ENCODE measurements around the gene BTLA.
"Not testable (repeated sequence)": the region's sequence is repeated elsewhere in the genome, so short reads cannot be mapped to it uniquely, and the experiment has no call there.

Gene BTLA

DNA sequence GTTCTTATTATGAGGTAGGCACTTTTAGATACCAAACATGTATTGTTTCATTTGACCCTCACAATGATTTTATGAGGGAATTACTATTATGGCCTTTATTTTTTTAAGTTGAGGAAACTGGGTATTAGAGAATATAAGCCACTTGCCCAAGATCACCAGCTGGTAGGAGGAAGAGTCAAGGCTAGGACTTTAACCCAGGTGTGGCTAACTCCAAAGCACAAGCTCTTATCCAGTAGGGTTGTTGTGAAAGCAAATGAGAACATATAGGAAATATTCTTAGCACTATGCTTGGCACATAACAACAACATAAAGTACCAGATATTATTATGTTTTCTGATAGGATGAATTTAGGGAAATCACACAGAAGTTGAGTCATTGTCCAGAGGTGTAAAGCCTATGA is 7.9 kb downstream of the BTLA start:
- no peak for DNase-seq (ENCODE audit: low read depth in 2 of 2)

DNA sequence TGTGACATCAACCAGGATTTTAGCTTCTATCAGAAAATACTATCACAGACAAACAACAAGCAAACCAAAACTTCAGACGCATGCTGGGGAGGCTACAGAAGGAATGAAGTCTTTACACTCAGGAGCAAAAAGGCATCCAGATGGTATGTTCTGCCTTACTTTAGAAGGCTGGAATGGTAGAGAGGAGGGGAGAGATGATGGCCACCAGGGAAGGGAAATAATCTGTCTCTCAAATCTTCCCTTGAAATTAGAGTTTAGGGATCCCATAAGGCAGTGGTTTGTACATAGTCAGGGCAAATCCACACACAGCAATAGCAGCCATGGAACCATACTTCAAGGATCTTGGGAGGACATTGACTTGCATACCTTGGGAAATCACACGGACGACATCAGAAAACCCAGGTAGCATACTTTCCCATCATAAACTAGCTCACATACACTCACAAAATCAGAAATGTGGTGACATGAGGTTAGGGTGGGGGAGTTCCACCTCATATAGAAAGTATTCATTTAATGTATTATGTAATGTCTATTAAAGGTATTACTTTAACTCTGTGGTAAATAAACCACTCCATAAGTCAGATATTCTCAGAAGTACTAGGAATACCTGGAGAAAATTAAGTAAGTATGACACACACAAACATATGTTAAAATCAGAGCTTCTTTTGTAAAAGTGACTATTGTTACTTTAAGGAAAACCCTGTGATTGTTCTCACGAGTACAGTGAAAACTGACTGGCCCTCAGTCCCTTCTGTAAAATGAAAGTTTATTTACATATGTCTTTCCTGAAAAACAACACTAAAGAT is 9.4 kb downstream of the BTLA start:
- no peak for DNase-seq (ENCODE audit: low read depth in 2 of 2)

DNA sequence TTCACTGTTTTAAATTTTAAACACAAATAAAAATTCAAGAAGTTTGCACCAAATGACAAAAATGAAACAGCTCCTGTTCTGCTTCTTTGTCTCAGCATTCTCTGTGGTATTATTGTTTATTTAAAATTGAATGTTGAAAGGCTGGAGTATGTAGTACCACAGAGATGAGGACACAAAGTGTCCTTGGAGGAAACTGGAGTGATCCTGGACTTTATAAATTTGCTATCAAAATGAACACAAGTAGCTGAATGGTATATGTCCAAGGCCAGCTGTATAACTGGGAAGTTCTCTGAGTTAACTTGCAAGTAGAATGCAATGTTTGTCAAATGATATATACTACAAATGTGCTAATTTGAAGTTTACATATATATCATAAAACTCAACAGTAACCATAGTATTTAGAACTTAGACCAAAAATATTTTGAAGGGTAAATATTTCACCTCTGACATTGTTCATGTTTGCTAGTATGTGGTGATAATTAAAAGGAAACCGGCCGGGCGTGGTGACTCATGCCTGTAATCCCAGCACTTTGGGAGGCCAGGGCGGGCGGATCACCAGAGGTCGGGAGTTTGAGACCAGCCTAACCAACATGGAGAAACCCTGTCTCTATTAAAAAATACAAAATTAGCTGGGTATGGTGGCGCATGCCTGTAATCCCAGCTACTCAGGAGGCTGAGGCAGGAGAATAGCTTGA is 12.3 kb downstream of the BTLA start:
- DNase-seq (ENCODE audit: low read depth in 2 of 2) = no peak

DNA sequence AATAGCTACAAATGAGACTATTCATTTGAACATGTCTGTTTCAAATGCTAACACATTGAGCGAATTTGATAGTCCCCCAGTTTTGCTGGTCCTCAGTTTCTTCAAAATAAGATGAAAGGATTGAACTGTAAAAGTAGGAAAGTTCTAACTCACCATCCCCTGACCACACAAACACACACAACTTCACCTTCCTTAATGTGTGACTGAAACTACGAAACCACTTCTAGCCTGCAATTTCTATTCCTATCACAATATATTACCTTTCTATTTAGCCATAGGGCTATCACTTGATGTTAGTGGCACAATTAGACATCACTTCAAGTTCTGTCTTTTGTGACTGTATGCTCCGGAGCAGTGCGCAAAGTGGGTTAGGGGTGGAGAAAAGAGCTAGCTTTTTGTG is 14.9 kb downstream of the BTLA start:
- no peak for DNase-seq (ENCODE audit: low read depth in 2 of 2)

DNA sequence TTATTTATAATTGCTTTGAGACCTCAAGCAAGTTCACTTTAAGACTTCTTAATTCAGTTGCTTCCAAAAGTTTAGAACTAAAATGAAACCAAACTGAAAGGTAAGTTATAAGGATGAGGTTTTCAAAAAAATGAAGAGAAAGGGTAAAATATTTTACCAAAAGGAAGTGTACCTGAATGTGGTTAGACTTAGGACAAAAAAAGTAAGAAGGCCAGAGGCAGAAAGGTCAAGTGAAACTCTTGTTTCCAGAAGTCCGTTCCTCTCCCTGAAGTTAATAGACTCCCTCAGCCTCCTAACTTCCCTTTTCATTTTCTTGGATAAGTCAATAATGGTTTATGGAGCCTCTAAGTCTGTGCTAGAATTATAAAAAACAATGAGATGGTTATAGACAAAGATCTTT is 16.6 kb downstream of the BTLA start:
- DNase-seq (ENCODE audit: low read depth in 2 of 2) = no peak

GRCh38 chr3:112481302-112481721 is 18.0 kb downstream of the BTLA start:
- no peak for DNase-seq (ENCODE audit: low read depth in 2 of 2)

- no peak for DNase-seq (ENCODE audit: low read depth in 2 of 2)
These were observed 21.4 kb downstream of the BTLA start for GRCh38 chr3:112477891-112478290.

- DNase-seq (ENCODE audit: low read depth in 2 of 2) = no peak
These were observed 22.9 kb downstream of the BTLA start for GRCh38 chr3:112476346-112476745.

DNA sequence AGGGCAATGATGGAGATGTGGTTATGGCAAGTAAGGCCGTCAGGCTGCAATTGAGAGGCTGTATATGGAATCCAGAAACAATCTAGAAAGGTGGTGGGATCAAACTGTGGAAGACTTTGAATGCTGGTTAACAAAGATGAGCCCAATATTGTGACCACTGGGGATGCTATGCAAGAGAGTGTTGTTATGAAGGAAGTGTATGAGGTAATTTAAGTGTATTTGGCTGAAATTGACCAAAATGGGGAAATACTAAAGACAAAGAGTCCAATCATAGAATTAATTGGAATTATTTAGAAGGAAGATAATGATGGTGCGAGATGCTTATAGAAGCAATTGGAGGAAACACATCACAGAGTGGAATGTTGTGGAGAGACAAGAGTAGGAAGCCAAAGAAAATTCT is 24.5 kb downstream of the BTLA start:
- no peak for DNase-seq (ENCODE audit: low read depth in 2 of 2)

DNA sequence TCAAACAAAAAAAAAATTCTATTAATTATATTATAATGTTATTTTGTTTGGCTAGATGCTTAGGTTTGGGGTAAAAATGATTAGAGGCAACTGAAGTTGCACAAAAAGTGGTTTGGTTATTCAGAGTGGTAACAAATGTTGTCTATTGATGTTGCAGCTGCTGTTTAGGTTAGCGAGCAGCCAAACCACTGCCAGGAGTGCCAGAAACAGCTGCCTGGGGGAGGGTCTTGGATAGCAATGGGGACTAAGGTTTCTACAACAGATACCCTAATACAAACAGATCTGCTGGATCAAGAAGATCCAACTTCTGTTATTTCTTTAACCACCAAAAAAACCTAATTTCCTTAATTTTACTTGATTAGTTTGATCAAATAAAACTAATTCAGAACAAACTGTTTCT is 26.6 kb downstream of the BTLA start:
- DNase-seq (ENCODE audit: low read depth in 2 of 2) = no peak

DNA sequence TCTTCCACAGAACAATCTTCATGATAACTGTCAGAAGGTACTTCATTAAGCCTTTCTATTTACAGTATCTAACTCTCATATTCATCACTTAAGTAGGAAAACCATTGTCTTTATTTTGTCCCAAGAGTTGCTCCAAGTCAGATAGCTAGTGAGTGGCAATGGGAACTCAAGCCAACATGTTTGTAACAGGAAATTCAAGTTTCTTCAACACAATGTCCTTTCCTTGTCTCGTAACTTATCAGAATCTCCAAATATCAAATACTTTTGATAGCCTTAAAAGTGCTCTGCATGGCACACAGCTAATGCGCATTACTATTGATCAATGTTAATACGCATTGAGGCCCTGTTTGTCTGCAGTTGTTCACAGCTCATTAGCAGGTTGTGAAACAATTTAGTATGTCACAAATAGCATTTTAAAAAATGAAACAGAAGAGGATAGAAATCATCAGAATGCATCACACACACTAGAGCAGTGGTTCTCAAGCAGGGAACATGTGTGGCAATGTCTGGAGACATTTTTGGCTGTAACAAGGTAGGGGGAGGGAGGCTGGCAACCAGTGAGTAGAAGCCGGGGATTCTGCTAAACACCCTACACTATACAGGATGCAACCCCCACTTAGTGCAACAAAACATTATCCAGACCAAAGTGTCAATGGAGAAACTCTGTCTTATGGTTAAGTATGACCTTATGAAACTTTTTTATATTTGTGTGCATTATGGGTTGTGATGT is 27.5 kb downstream of the BTLA start:
- no peak for DNase-seq (ENCODE audit: low read depth in 2 of 2)

GRCh38 chr3:112470788-112471187 is 28.5 kb downstream of the BTLA start:
- DNase-seq (ENCODE audit: low read depth in 2 of 2) = no peak

DNA sequence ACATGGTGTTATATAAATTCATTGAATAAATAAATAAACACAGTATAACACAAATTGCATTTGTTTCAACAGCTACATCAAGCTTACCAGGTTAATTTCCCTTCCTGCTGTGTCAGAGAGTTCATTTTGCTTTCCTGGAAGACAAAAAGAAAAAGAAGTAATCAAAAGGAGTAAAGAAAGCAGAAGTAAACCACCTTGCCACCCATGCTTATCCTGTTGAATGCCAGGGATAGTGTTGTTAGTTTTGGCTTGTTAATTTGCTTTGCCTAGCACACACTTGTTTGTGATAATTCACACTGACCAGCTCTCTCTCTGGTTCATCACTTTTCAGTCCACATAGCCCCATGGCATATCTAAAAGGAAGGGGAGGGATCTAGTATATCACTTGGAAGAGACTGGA is 29.6 kb downstream of the BTLA start:
- no peak for DNase-seq (ENCODE audit: low read depth in 2 of 2)

DNA sequence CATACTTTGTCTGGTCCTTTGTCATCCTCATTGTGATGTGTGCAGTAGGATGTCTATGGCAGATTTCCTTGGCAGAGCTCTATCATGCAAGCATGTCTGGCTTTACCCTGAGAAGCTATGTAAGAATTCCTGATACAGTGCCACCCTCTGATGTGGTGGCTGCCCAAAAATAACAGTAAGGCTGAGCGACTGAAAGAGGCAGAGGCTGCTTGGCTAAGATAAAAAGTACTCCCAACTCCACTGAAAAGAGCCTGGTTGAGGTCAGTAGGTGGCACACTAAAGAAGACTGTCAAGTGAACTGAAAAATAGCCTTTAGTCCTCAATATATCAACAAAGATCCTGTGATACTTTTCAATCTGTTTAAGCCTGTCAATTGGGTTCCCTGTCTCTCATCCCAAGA is 31.7 kb downstream of the BTLA start:
- no peak for DNase-seq (ENCODE audit: low read depth in 2 of 2)

DNA sequence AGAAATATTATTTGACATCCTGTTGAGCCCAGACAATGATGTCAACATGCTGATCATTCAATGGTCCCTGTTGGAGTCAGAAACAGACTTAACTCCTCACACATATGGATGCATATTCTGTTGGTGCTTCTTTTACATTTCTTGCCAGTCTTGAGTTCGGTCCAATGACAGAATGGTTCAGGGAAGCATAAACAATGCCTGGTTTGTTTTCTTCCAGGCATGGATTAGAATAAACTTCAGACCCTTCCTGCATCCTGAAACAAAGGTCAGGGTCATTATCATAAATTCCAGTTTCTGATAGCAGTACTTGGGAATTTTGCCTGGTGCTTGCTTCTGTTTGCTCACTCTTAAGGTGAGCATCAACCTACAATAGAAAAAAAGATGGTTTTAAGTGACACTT is 33.3 kb downstream of the BTLA start:
- no peak for DNase-seq (ENCODE audit: low read depth in 2 of 2)

- no peak for DNase-seq (ENCODE audit: low read depth in 2 of 2)
These were observed 35.0 kb downstream of the BTLA start for GRCh38 chr3:112464264-112464663.

- DNase-seq (ENCODE audit: low read depth in 2 of 2) = no peak
These were observed 36.0 kb downstream of the BTLA start for GRCh38 chr3:112463250-112463649.

DNA sequence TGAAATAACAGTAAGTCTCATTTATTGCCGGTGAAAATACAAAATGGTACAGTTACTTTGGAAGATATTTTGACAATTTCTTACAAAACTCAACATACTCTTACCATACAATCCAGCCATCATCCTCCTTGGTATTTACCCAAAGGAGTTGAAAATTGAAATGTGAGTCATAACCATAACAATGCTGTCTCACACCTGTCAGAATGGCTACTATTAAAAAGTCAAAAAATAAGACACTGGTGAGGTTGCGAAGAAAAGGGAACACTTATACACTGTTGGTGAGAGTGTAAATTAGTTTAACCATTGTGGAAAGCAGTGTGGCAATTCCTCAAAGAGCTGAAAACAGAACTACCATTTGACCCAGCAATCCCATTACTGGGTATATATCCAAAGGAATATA is 37.5 kb downstream of the BTLA start:
- DNase-seq (ENCODE audit: low read depth in 2 of 2) = not testable (repeated sequence)

- DNase-seq (ENCODE audit: low read depth in 2 of 2) = no peak
These were observed 38.6 kb downstream of the BTLA start for GRCh38 chr3:112460519-112461195.

GRCh38 chr3:112459750-112460149 is 39.5 kb downstream of the BTLA start:
- DNase-seq (ENCODE audit: low read depth in 2 of 2) = no peak

- DNase-seq (ENCODE audit: low read depth in 2 of 2) = no peak
These were observed 43.1 kb downstream of the BTLA start for GRCh38 chr3:112456147-112456546.

DNA sequence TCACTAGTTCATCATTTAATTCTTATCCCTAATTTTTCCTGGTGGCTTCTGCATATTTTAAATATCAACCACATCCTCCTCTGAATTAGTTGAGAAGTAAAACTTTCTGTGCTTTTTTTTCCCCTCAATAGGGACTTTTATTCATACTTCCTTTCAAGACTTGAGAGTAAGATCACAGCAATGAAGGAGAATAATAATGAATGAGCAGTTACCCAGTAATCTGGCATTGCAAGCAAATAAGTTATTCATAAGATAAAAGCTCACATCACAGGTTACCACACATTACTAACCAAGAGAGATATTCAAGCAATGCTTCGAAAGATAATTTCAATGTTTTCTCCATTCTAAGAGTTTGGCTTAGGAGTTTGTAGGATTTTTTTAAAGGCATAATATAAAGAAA is 50.3 kb downstream of the BTLA start:
- DNase-seq (ENCODE audit: low read depth in 2 of 2) = no peak

Measured in stimulated activated CD8-positive, alpha-beta memory T cell treated with anti-CD3 and anti-CD28 coated beads, Interleukin-7, amount 100 ng/mL, for 4 hours (primary cell).